ELF-1 (cell line): ENCODE data around the gene DLL3.

Experiments
- DNase-seq: peaks from one replicate; pipeline ENCODE4 v3.0.0-alpha.2; 2016; ENCODE audit warnings: low read depth, low spot score

The DLL3 gene

DNA sequence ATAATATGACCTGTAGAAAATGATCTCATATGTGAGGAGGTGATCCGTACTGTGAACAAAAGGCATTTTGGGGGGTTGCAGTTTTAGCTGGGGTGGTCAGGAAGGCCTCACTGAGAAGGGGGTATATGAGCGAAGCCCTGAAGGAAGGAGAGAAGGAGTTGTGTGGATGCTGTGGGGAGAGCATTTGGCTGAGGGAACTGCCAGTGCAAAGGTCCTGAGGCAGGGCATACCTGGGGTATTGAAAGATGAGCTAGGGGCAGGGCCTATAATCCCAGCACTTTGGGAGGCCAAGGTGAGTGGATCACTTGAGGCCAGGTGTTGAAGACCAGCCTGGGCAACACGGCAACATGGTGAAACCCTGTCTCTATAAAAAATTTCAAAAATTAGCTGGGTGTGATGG is 18.7 kb downstream of the DLL3 start:
- no peak for DNase-seq

GRCh38 chr19:39518458-39518857 is 19.7 kb downstream of the DLL3 start:
- DNase-seq, result peak; percentile 50

DNA sequence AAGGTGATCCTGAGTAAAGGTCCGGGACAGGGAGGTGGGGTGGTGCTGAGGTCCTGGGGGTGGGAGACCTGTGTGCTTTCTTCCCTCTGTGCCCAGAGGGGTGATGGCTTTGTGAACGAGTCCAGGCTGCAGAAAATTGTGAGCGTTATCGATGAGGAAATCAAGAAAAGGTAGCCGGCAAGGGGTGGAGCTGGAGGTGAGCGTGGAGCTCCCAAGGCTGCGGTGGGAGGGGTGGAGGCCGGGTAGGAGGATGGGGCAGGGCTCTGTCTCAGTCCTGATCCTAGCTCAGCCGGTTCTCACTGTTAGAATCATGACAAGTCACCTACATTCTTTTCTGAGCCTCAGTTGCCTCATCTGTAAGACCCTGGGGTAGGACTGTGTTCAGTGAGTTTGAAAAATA is 20.2 kb downstream of the DLL3 start:
- DNase-seq, result peak; percentile 72

GRCh38 chr19:39520541-39521484 is 22.1 kb downstream of the DLL3 start:
- DNase-seq, result no peak

- DNase-seq, result no peak
Observed at GRCh38 chr19:39524495-39524894, 25.7 kb downstream of the DLL3 start.

DNA sequence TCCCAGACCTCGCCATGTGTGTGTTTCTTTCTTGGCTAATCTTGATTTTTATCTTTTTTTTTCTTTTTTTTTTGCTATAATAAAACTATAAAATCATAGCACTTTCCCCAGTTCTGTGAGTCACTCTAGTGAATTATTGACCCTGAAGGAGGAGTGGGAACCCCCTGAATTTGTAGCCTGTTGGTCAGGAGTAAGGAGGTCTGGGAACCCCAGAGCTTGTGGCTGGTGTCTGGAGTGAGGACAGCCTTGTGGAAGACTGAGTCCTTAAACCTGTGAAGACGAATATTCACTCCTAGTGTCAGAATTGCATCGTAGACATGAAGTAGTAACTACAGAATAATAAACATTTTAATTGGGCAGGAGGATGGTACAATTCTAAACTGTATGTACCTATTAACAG is 26.5 kb downstream of the DLL3 start:
- no peak for DNase-seq

DNA sequence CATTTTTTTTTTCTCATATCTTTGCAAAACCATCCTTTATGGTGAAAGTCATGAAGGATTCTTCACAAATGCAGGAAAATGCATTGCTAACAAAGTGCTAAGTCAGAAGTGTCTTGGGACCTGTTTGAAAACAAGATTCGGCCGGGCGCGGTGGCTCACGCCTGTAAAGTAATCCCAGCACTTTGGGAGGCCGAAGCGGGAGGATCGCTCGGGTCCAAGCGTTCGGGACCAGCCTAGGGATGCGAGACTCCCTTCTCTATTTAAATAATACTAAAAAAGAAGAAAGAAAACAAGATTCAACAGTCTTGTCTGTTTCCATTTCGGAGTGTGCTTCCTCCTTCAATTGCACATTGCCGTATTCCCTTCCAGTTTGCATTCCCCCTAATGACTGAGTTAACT is 33.1 kb downstream of the DLL3 start:
- DNase-seq, result no peak

DNA sequence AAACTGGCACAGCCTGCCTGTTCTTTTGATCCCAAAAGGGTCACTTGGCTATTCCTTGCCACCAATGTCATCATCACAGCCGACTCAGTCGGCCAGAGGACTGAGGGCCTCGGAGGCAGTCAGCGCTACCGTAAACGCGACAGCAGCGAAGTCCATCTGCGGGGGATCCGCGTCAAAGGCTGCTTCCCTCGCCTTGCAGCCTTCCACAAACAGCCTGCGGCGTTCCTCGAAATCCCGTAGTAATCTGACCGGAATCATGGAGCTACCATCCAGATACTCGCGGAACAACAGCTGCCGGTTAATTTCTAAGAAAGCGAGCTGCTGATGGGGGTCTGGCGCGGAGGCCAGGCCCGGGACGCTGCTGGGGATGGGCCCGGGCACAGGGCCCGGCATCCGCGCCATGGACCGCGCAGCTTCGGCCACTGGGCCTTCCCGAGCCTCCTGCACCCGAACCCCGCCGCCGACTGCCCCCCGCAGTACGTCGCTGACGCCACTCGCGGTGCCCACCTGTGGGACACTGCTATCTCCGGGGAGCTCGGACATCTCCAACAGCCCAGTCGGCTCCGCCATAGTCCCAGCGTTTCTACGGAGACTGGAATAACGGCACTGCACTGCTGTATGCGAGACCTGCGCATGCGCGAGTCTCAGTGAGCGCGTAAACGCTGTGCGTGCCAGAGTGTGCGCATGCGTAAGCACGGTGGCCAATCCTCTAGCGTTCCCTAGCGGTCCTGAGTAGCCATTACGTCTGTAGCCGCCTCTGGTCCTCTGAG is 33.7 kb downstream of the DLL3 start, which contains the start of gene EID2B:
TSS of gene EID2B (minus strand) at position 620 of the 770 bp plus-strand sequence. CDS start at position 570, 50 bp downstream.
- DNase-seq, result peak; percentile 94

GRCh38 chr19:39533003-39533512 is 34.3 kb downstream of the DLL3 start:
- DNase-seq, result no peak

- DNase-seq, result no peak
Observed at GRCh38 chr19:39533791-39534190, 35.0 kb downstream of the DLL3 start.

GRCh38 chr19:39539165-39539517 is 40.4 kb downstream of the DLL3 start:
- DNase-seq, result no peak

GRCh38 chr19:39539518-39540332 is 41.0 kb downstream of the DLL3 start, which contains the start of gene EID2:
EID2 (minus strand) TSS chr19:39540161; CDS start chr19:39540079, 82 bp downstream.
- DNase-seq, result peak; percentile 95

GRCh38 chr19:39540333-39540673 is 41.6 kb downstream of the DLL3 start:
- no peak for DNase-seq

DNA sequence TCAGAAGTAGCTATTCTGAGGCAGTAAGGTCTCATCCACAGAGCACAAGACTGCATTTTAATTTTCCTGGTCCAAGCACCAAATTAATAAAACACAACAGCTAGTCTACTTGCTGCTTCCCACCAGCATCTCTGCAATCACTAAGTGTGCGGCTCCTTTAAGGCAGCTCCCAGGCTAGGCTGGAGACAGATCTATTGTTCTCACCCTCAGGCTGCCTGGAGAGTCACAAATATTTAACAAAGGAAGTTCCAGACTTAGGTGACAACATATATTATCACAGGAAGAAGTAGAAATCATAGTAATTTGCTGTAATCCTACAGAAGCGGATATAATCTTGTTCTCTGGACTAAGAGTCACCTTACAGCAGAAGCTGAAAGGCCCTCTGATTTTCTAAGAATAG is 43.5 kb downstream of the DLL3 start:
- no peak for DNase-seq

DNA sequence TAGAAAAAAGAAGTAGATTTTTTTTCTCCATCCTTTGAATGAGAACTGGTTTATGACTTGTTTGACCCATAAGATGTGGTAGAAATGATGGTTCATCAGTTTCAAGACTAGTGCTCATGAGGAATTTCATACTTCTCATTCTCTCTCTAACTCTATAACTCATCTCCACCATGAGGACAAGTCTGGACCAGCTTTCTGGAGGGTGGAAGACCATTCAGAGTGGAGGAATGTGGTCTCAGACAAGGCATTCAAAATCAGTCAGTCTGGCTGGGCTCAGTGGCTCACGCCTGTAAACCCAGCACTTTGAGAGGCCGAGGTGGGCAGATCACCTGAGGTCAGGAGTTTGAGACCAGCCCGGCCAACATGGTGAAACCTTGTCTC is 44.7 kb downstream of the DLL3 start:
- DNase-seq, result no peak

GRCh38 chr19:39544226-39544903 is 45.6 kb downstream of the DLL3 start:
- no peak for DNase-seq

DNA sequence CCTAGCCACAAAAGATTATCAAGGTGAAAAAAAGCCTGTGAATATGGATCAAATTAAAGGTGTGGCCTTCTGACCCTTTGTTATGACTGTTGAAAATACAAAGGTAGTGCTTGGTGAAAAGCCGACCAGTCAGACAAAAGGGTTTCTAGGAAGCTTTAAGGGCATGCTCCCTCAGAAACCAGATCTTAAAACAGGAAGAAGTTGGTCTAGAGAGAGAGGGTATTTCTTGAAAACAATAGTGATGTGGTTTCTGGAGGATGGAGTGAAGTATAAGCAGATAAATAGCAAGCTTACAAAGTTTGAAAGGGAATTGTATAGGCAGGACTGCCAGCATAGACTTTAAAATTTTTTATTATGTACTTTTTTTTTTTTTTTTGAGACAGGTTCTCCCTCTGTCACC is 46.2 kb downstream of the DLL3 start:
- DNase-seq, result no peak

GRCh38 chr19:39546599-39546998 is 47.9 kb downstream of the DLL3 start:
- peak; percentile 15 for DNase-seq

GRCh38 chr19:39550197-39550596 is 51.5 kb downstream of the DLL3 start:
- no peak for DNase-seq

GRCh38 chr19:39553082-39553652 is 54.4 kb downstream of the DLL3 start:
- DNase-seq, result no peak
